RWPE2 (cell line): ENCODE data around the gene NDOR1.

Source experiments
- ATAC-seq: fragments of 200-7000 bp; cut with Tn5 transposase; 3 replicates; pipeline ENCODE4 v1.9.1; 2021; ENCODE audit warnings: low read depth
- DNase-seq: peaks from one replicate; pipeline ENCODE4 v3.0.0-alpha.2; 2020; ENCODE audit warnings: low spot score
- H3K27ac ChIP-seq: fragments of 450-650 bp; 2 replicates; pipeline ENCODE4 v1.5.1; 2017; ENCODE audit warnings: mild to moderate bottlenecking; ENCODE audit not compliant: poor library complexity, severe bottlenecking
- H3K27me3 ChIP-seq: fragments of 250-450 bp; sonication (Bioruptor Pico); 2 replicates; pipeline ENCODE4 v1.5.1; 2021; ENCODE audit warnings: mild to moderate bottlenecking, moderate library complexity; ENCODE audit not compliant: insufficient read depth, poor library complexity, severe bottlenecking
- H3K36me3 ChIP-seq: fragments of 250-450 bp; sonication (Bioruptor Pico); 2 replicates; pipeline ENCODE4 v1.5.1; 2020; ENCODE audit warnings: low read depth, mild to moderate bottlenecking, moderate library complexity
- H3K4me1 ChIP-seq: fragments of 250-450 bp; sonication (Bioruptor Pico); 2 replicates; pipeline ENCODE4 v1.5.1; 2021; ENCODE audit warnings: mild to moderate bottlenecking, moderate library complexity; ENCODE audit not compliant: insufficient read depth, poor library complexity, severe bottlenecking
- H3K4me3 ChIP-seq: fragments of 250-450 bp; sonication (Bioruptor Pico); 2 replicates; pipeline ENCODE4 v1.5.1; 2021; ENCODE audit warnings: mild to moderate bottlenecking, moderate library complexity; ENCODE audit not compliant: severe bottlenecking
- H3K9me3 ChIP-seq: fragments of 250-450 bp; sonication (Bioruptor Pico); 2 replicates; pipeline ENCODE4 v1.5.1; 2021; ENCODE audit warnings: mild to moderate bottlenecking, moderate library complexity; ENCODE audit not compliant: severe bottlenecking
- TF ChIP-seq, protein P1 (sequence below): fragments of 450-650 bp; IDR thresholded peaks from one replicate; pipeline ENCODE4 v1.5.1; 2017; ENCODE audit warnings: mild to moderate bottlenecking, moderate library complexity; ENCODE audit not compliant: poor library complexity, severe bottlenecking

Gene NDOR1

DNA sequence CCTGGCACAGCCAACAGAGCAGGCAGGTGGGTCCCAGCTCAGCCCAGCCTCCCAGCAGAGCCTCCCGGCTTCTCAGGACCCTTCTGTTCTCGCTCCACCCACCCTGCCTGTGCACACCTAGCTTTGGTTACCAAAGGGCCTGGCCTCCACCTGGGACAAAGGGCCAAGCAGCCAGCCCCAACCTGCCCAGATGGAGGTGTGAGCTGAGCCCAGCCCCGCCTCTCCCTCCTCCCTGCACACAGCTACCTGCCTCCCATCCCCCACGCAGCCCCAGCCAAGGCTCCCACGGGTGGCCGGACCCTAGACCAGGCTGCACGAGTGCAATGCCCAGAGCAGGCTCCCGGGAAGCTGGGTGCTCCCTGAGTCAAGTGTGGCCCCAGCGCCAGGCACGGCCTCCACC is 10.6 kb upstream of the NDOR1 start:
- no peak overlapping the region for H3K4me3 ChIP-seq
- TF ChIP-seq, protein P1, sequence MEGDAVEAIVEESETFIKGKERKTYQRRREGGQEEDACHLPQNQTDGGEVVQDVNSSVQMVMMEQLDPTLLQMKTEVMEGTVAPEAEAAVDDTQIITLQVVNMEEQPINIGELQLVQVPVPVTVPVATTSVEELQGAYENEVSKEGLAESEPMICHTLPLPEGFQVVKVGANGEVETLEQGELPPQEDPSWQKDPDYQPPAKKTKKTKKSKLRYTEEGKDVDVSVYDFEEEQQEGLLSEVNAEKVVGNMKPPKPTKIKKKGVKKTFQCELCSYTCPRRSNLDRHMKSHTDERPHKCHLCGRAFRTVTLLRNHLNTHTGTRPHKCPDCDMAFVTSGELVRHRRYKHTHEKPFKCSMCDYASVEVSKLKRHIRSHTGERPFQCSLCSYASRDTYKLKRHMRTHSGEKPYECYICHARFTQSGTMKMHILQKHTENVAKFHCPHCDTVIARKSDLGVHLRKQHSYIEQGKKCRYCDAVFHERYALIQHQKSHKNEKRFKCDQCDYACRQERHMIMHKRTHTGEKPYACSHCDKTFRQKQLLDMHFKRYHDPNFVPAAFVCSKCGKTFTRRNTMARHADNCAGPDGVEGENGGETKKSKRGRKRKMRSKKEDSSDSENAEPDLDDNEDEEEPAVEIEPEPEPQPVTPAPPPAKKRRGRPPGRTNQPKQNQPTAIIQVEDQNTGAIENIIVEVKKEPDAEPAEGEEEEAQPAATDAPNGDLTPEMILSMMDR = no peak
- peaks cover 18% of the 10 kb centered on the region for H3K4me1 ChIP-seq
- ATAC-seq (peak; percentile 49), DNase-seq (no peak)
- no peaks in the 10 kb centered on the region for H3K9me3 ChIP-seq
- H3K36me3 ChIP-seq = peaks cover 9% of the 10 kb centered on the region; the same call in 1 of the 2 replicates
- peak overlapping the region; percentile 25 for H3K27ac ChIP-seq
- H3K27me3 ChIP-seq = no peaks in the 10 kb centered on the region

DNA sequence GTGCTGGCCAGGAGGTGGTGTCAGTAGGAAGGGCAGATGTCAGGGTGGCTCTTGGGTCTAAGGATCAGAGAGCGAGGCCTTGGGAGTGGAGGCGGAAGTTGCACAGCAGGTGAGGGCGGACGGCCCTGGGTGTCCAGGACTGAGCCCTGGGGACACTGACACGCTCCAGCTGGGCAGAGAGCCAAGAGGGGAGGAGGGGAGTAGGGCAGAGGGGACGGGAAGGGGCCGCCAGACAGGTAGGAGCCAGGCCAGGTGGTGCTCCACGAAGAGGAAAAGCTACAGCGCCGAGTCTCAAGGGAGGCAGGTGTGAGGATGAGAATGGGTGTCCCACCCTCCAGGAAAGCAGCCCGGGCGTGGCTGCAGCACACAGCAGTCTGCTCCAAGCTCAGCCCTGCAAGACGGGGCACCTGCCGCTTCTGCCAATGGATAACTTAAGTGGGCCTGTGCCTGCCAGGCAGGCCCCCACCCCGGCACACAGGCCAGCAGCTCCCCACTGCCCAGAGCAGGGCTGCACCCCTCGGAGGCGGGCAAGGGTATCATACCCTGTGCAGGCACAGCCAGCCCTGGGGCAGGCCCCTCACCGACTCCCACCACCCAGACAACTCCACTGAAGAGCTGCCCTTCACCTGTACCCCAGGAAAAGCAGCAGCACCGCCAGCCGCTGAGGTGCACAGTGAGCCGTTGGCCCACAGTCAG is 9.8 kb upstream of the NDOR1 start:
- TF ChIP-seq, protein P1 = no peak
- peaks cover 6% of the 10 kb centered on the region; the same call in 1 of the 2 replicates for H3K36me3 ChIP-seq
- no peak overlapping the region for H3K4me3 ChIP-seq
- ATAC-seq = peak; percentile 10; the same call in 1 of the 3 replicates
- peak overlapping the region; percentile 25 for H3K27ac ChIP-seq
- H3K27me3 ChIP-seq = no peaks in the 10 kb centered on the region
- H3K9me3 ChIP-seq = no peaks in the 10 kb centered on the region
- peaks cover 18% of the 10 kb centered on the region for H3K4me1 ChIP-seq
- DNase-seq = no peak

DNA sequence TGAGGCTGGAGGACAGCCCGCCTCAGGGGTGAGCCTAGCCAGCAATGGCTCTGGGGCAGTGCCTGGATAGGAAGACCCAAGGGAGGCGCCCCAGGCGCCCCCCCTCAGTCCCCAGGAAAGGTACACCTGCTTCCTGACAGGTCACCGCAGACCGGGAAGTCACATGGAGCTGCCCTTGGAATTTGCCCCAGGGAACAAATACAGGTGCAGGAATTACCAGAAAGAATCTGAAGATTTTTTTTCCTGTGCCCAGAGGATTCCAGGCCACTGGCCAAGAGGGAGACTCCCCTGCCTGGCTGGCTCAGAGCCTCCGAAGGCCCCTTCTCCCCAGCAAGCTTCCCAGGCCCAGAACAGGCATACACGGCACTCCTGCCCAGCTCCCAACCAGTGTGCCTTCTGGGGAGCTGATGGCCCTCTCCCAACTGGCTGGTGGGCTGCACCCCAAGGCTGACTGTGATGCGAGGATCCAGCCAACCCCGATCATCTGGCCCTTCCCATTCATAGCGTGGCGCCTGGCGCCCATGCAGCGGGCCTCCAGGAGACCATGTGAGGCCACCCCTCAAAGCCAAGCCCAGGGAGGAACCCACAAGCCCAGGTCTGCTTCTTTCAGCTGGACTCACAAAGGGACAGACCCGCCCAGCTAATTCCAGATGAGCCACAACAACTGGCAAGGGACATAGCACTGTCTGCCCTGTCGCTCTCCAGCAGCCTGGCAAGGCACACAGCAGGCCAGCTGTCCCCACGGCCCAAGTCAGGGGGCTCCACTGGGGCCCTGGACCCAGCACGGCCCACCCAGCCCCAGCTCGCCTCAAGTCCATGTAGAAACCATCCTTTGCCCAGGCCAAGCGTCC is 7.2 kb upstream of the NDOR1 start:
- Histone ChIP-seq H3K27me3 (no peaks in the 10 kb centered on the region), H3K9me3 (no peaks in the 10 kb centered on the region), H3K36me3 (no peaks in the 10 kb centered on the region), H3K4me1 (peaks cover 18% of the 10 kb centered on the region), H3K4me3 (no peak overlapping the region), H3K27ac (peak overlapping the region; percentile 16)
- TF ChIP-seq, protein P1 = no peak
- ATAC-seq (peak; percentile 3; the same call in 2 of the 3 replicates), DNase-seq (no peak)

DNA sequence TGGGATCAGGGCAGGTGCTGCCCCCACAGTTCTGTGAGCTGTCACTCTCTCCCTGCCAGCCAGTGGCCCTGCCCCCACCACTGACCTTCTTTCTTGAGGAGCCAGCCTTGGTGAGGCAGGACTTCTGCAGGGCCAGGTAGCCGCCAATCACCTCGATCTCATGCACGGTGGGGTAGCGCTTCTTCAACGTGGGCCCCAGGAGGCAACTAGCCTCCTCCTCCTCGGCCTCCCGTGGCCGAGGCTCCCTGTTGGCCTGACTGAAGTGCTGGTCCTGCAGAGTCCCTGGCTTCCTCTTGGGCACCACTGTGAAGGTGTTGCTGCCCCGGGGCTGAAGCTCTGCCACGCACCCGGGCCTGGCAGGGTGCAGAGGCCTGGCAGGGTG is 6.6 kb upstream of the NDOR1 start:
- H3K4me3 ChIP-seq = no peak overlapping the region

More for the DNA sequence above, 6.6 kb upstream of the NDOR1 start:
- no peaks in the 10 kb centered on the region for H3K27me3 ChIP-seq
- peaks cover 18% of the 10 kb centered on the region for H3K4me1 ChIP-seq
- no peak overlapping the region for H3K27ac ChIP-seq
- peaks cover 1% of the 10 kb centered on the region; the same call in 1 of the 2 replicates for H3K36me3 ChIP-seq
- TF ChIP-seq, protein P1 = no peak
- ATAC-seq = no peak
- DNase-seq = no peak
- H3K9me3 ChIP-seq = no peaks in the 10 kb centered on the region
